Eye (tissue), 1 donor: ENCODE data around the gene TAS2R30.
"Not testable (repeated sequence)": the region's sequence is repeated elsewhere in the genome, so short reads cannot be mapped to it uniquely, and the experiment has no call there.

Source experiments
- DNase-seq: peaks from one replicate; pipeline ENCODE4 v3.0.0-alpha.2; 2015

TAS2R30 gene

DNA sequence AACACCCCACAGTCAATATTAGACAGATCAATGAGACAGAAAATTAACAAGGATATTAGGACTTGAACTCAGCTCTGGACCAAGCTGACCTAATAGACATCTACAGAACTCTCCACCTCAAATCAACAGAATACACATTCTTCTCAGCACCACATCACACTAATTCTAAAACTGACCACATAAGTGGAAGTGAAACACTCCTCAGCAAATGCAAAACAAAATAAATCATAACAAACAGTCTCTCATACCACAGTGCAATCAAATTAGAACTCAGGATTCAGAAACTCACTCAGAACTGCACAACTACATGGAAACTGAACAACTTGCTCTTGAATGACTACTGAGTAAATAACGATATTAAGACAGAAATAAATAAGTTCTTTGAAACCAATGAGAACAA lies 23.2 kb downstream of the TAS2R30 start:
- not testable (repeated sequence) for DNase-seq

DNA sequence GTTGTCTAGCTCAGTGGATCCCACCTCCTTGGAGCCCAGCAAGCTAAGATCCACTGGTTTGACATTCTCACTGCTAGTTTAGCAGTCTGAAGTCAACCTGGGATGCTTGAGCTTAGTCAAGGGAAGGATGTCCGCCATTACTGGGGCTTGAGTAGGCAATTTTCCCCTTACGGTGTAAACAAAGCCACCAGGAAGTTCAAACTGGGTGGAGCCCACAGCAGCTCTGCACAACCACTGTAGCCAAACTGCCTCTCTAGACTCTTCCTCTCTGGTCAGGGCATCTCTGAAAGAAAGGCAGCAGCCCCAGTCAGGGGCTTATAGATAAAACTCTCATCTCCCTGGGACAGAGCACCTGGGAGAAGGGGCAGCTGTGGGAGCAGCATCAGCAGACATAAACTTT lies 25.6 kb downstream of the TAS2R30 start:
- no peak for DNase-seq

DNA sequence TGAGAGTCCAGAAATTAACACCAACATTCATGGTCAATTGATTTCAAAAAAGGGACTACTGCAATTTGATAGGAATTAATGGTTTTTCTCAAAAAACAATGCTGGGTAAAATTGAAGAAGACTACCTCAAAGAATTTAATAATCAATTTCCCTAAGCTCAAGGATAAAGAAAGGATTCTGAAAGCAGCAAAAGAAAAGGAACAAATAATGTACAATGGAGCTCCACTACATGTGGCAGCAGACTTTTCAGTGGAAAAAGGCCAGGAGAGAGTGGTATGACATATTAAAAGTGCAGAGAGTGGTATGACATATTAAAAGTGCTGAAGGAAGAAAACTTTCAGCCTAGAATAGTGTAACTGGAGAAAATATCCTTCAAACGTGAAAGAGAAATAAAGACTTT lies 26.7 kb downstream of the TAS2R30 start:
- DNase-seq = no peak

DNA sequence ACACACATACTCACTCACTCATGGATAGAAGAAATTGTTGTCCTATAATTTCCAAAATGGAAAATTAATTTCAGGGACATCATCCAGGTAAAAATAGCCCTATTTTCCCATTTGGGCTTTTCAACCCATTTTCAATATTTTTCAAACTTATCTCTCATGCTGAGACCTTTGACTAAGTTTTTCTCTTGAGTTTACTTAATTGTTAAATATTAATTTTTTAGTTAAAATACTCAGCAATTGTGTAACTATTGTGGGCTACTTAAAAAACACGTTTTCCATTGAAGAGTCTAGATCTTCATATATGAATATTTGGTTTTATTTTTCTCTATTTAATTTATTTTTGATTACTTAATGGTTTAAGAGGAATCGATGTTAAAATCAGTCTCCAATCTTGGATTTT lies 28.2 kb downstream of the TAS2R30 start:
- no peak for DNase-seq

GRCh38 chr12:11105546-11105945 lies 28.9 kb downstream of the TAS2R30 start:
- DNase-seq = no peak

DNA sequence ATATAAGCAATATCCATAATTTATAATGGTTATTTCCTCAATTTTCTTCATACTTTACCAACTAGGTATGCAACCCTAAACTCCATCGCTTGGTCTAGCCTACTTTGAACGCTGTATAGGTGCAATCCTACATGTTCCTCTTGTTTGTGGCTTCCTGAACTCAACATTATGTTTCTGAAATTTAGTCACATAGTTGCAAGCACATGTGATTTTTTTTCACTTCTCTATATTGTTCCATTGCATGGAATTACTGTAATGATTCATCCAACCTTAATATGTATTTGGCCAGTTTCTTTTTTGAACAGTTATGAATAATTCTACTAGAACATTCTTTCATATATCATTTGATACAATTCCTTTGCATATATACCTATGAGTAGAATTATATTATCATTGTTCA lies 39.5 kb downstream of the TAS2R30 start:
- DNase-seq = not testable (repeated sequence)

- no peak for DNase-seq
Measured at GRCh38 chr12:11092128-11092527, 42.3 kb downstream of the TAS2R30 start, which contains the start of gene TAS2R43. Gene TAS2R43 (minus strand): TSS chr12:11092313. CDS start chr12:11092229, 84 bp downstream.

DNA sequence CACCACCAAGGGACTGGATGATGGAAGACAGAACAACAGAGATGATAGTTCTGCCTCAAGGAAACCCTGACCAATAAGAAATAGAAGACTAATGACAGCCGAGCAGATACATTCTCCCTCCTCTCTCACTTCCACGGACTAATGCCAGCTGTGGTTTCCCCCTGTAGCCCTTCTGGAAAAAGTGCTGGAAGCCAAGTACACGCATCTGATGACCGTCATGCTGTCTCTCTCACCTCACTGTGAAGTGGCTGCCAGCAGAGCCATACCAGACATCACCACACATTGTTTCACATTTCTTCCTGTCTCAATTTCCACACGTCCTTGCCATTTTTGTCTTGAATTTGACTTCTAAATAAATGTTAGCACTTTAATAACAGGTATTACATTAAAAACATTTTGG lies 45.2 kb downstream of the TAS2R30 start:
- no peak for DNase-seq

- DNase-seq = no peak
Measured at GRCh38 chr12:11085419-11085818, 49.0 kb downstream of the TAS2R30 start.
